ENCODE results near the gene SAMD4A.

GRCh38 chr14:54629183-54629582, 62.3 kb downstream of the SAMD4A start:
- TF ChIP-seq POLR2A (IDR thresholded peaks at IDR 0.05) (no peak), EP300 (IDR thresholded peaks at IDR 0.05) (no peak)
- TF ChIP-seq, protein P1, sequence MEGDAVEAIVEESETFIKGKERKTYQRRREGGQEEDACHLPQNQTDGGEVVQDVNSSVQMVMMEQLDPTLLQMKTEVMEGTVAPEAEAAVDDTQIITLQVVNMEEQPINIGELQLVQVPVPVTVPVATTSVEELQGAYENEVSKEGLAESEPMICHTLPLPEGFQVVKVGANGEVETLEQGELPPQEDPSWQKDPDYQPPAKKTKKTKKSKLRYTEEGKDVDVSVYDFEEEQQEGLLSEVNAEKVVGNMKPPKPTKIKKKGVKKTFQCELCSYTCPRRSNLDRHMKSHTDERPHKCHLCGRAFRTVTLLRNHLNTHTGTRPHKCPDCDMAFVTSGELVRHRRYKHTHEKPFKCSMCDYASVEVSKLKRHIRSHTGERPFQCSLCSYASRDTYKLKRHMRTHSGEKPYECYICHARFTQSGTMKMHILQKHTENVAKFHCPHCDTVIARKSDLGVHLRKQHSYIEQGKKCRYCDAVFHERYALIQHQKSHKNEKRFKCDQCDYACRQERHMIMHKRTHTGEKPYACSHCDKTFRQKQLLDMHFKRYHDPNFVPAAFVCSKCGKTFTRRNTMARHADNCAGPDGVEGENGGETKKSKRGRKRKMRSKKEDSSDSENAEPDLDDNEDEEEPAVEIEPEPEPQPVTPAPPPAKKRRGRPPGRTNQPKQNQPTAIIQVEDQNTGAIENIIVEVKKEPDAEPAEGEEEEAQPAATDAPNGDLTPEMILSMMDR (IDR thresholded peaks at IDR 0.05) = no peak

All from tibial nerve (tissue), 4 donors.